SH-SY5Y (cell line): ENCODE measurements around the gene TADA3.

Experiments used
- GATA2 ChIP-seq: IDR thresholded peaks from 2 replicates; pipeline ENCODE4 v1.6.1; 2011; ENCODE audit warnings: mild to moderate bottlenecking, low read depth, low read length
- GATA3 ChIP-seq: IDR thresholded peaks from 2 replicates; pipeline ENCODE4 v1.6.1; 2011; ENCODE audit warnings: low read depth, mild to moderate bottlenecking, low read length, moderate library complexity

DNA sequence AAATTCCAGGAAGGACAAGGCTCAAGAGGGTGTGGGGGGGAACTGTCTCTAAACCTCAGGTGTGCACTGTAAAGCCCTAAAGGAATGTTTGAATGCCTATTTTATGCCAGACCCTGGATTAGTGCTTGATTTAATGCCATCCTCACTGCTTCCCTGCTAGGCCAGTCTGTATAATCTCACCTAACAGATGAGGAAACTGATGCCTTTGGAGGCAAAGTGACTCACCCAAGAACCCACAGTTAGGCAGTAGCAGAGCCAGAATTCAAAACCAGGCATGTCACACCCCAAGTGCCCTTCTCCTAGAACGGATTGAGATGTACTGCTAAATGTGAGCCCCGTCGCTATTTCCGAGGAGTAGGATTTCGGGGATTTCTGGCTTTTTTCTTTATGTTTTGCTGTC is 30.4 kb downstream of the TADA3 start:
- TF ChIP-seq GATA2 (no peak), GATA3 (no peak)
